Stomach (tissue), 4 donors: ENCODE data around the gene RALBP1.

Experiments
- EP300 ChIP-seq: sonication (generic); formaldehyde crosslinking; IDR thresholded peaks from one replicate; pipeline ENCODE4 v1.6.1; 2017; ENCODE audit warnings: antibody characterized with exemption
- POLR2A ChIP-seq, 4 donors: fragments of 450-650 bp; IDR thresholded peaks; one replicate each; pipeline ENCODE4 v1.6.1; 2016; ENCODE audit warnings: antibody characterized with exemption in 4 of 4, control low read depth in 2 of 4, mild to moderate bottlenecking in 1 of 4, moderate library complexity in 1 of 4
- POLR2AphosphoS5 ChIP-seq, 3 donors: sonication (generic); formaldehyde crosslinking; IDR thresholded peaks; one replicate each; pipeline ENCODE4 v1.6.1; 2016; ENCODE audit warnings: antibody characterized with exemption in 3 of 3
- TF ChIP-seq, protein P1 (sequence below), 7 experiments: fragments of 450-650 bp in 4 of 7; fragments of 200-600 bp in 3 of 7; sonication (generic) in 3 of 7; IDR thresholded peaks; one replicate each; pipeline ENCODE4 v1.5.1; 2016 to 2019; ENCODE audit warnings: antibody characterized with exemption in 7 of 7, control low read depth in 2 of 7, mild to moderate bottlenecking in 1 of 7

DNA sequence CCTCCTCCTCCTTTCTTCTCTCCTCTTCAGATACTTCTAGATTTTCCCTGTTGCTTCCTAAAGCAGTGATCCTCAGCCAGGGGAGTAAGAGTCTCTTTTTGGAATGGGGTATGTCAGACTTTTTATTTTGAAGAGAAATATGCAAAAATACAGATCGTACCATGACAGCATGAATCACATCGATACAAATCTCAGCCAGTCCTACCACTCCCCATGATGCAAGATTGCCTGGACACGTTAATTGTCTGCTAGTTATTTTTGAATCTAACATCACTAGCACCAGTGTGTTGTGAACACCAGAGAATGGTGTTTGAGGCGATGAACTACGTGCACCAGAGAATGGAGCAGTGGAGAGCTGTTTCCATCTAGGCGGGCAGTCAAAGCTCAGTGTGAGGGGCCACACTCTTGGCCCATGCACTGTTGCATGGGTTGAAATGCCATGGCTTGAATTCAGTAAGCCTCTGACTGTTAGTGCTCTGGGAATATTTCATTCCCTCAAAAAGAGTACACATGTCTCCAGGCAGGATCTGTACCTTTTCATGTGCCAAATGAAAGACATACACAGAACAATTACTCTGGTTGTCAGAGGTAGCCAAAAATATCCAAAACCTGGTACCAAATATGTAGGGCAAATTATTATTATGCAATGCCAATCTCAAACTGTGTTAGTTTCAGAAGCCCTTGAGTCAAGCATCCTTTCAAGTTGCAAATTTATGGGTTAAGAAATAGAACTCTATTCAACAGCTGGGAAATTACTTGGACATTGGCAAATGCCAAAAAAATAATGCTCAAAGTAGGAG is 46.3 kb upstream of the RALBP1 start:
- TF ChIP-seq, protein P1, sequence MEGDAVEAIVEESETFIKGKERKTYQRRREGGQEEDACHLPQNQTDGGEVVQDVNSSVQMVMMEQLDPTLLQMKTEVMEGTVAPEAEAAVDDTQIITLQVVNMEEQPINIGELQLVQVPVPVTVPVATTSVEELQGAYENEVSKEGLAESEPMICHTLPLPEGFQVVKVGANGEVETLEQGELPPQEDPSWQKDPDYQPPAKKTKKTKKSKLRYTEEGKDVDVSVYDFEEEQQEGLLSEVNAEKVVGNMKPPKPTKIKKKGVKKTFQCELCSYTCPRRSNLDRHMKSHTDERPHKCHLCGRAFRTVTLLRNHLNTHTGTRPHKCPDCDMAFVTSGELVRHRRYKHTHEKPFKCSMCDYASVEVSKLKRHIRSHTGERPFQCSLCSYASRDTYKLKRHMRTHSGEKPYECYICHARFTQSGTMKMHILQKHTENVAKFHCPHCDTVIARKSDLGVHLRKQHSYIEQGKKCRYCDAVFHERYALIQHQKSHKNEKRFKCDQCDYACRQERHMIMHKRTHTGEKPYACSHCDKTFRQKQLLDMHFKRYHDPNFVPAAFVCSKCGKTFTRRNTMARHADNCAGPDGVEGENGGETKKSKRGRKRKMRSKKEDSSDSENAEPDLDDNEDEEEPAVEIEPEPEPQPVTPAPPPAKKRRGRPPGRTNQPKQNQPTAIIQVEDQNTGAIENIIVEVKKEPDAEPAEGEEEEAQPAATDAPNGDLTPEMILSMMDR (IDR thresholded peaks at IDR 0.05) = no peak
- no peak for TF ChIP-seq EP300
- no peak for TF ChIP-seq POLR2A (IDR thresholded peaks at IDR 0.05)
- TF ChIP-seq POLR2AphosphoS5 (IDR thresholded peaks at IDR 0.05) = no peak
